BJ (cell line): Measurements from ENCODE around the gene IFT80. TPM values are rescaled to one million over a fixed set of nuclear protein-coding genes. Genes with fewer than 3 reads are reported as not detected.
"Not testable (repeated sequence)": the region's sequence is repeated elsewhere in the genome, so short reads cannot be mapped to it uniquely, and the experiment has no call there.

Experiments used
- CTCF ChIA-PET: fragments of 350-600 bp; formaldehyde crosslinking; extraction: SDS; loops from one replicate; lab custom pipeline; 2021; ENCODE audit warnings: antibody characterized with exemption, inconsistent platforms; lab: Yijun Ruan, JAX
- POLR2A ChIA-PET: fragments of 300-600 bp; sonication (Branson Sonifier 250); formaldehyde crosslinking; extraction: SDS; loops from one replicate; lab custom pipeline; 2021; ENCODE audit warnings: antibody characterized with exemption; lab: Charles Lee
- DNase-seq: peaks from one replicate; pipeline ENCODE4 v3.0.0-alpha.2; 2011; ENCODE audit warnings: low read depth
- H3K27me3 ChIP-seq: 2 replicates; pipeline ENCODE4 v1.6.0; 2011; ENCODE audit warnings: low read length; ENCODE audit not compliant: control insufficient read depth, insufficient read depth
- H3K36me3 ChIP-seq: 2 replicates; pipeline ENCODE4 v1.5.1; 2011; ENCODE audit warnings: low read length; ENCODE audit not compliant: control insufficient read depth, insufficient read depth
- H3K4me3 ChIP-seq: 2 replicates; pipeline ENCODE4 v1.5.1; 2011; ENCODE audit warnings: low read depth, mild to moderate bottlenecking, control low read depth, low read length
- CTCF ChIP-seq: IDR thresholded peaks from 2 replicates; pipeline ENCODE4 v1.5.1; 2011; ENCODE audit warnings: low read depth, mild to moderate bottlenecking, control low read depth, inconsistent platforms, low read length, moderate library complexity; ENCODE audit not compliant: insufficient read depth
- polyA plus RNA-seq: library from polyadenylated mRNA; depleted of rRNA; stranded (reverse); fragments of >200 nt; gene quantifications from 2 replicates; pipeline ENCODE4 v1.2.3, GENCODE V29; 2011

The IFT80 gene
- polyA plus RNA-seq, 1 experiment = 10.4 TPM

DNA sequence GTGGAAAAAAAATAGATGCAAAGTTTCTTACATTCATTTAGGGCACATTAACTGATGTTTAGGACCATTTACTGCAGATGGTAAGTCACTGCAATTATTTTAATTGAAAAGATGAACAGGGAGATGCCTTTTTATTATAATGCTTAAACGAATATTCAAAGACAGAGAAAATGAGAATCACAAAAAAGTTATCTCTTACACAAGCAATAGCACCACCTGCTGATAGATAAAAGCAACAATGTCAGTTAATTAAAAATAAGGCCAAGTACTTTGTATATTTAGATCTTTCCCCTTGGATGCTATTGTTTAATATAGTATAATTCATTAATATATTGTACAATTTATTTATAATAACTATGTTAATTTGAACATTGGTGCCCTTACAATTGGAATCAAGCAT, 55.9 kb downstream of the IFT80 start:
- no peaks in the 10 kb centered on the region for H3K36me3 ChIP-seq
- no peak overlapping the region for H3K4me3 ChIP-seq
- ChIA-PET CTCF (interaction anchor here (0.6 to 2.2 kb wide), 4 partner anchors 75 to 310 kb away, joined by 3 to 10 read pairs (median 5); no protein-coding TSS in a partner anchor), POLR2A (no interaction called here)
- peak; percentile 32; the same call in 1 of the 2 replicates for TF ChIP-seq CTCF
- no peaks in the 10 kb centered on the region for H3K27me3 ChIP-seq
- no peak for DNase-seq

GRCh38 chr3:160340351-160340750, 58.7 kb downstream of the IFT80 start:
- no peak for TF ChIP-seq CTCF
- Histone ChIP-seq H3K36me3 (no peaks in the 10 kb centered on the region), H3K4me3 (no peak overlapping the region), H3K27me3 (no peaks in the 10 kb centered on the region)
- ChIA-PET CTCF (interaction anchor here (0.9 to 2.2 kb wide), 3 partner anchors 14 to 308 kb away, joined by 3 to 8 read pairs (median 3); no protein-coding TSS in a partner anchor), POLR2A (no interaction called here)
- DNase-seq = no peak

- DNase-seq = peak; percentile 67
- Histone ChIP-seq H3K4me3 (no peak overlapping the region), H3K27me3 (no peaks in the 10 kb centered on the region), H3K36me3 (no peaks in the 10 kb centered on the region)
- TF ChIP-seq CTCF = no peak
- ChIA-PET CTCF (interaction anchor here (2.0 kb wide), 1 partner anchor 121 kb away, joined by 5 read pairs; no protein-coding TSS in a partner anchor), POLR2A (interaction anchor here (0.6 to 0.8 kb wide), 3 partner anchors 41 to 456 kb away, joined by 3 to 5 read pairs (median 5); no protein-coding TSS in a partner anchor)
Measured at GRCh38 chr3:160331127-160331937, 67.7 kb downstream of the IFT80 start.

GRCh38 chr3:160330690-160331089, 68.3 kb downstream of the IFT80 start:
- DNase-seq = no peak
- H3K27me3 ChIP-seq = no peaks in the 10 kb centered on the region
- no peak overlapping the region for H3K4me3 ChIP-seq
- TF ChIP-seq CTCF = no peak
- no peaks in the 10 kb centered on the region for H3K36me3 ChIP-seq
- ChIA-PET CTCF (interaction anchor here (2.0 kb wide), 1 partner anchor 120 kb away, joined by 5 read pairs; no protein-coding TSS in a partner anchor), POLR2A (interaction anchor here (0.8 kb wide), 1 partner anchor 42 kb away, joined by 5 read pairs; no protein-coding TSS in a partner anchor)

DNA sequence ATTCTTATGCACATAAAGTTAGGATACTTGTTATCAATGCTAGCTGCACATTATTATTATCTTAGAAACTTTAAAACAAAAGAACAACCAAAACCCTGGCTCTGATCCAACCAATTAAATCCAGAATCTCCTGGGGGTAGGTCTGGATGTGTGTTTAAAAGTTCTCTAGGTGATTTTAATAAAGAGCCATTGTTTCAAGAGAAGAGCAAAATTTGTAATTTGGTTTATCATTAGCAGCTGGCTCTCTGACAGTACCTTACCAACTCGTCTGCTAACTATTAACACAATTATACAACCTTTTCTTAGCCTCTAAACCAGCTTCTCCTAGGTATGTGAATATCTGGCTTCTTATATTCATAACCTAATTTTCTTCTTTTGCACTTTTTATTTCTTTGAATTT, 68.9 kb downstream of the IFT80 start:
- ChIA-PET POLR2A (no interaction called here), CTCF (interaction anchor here (2.0 kb wide), 1 partner anchor 119 kb away, joined by 5 read pairs; no protein-coding TSS in a partner anchor)
- no peak overlapping the region for H3K4me3 ChIP-seq
- no peak for DNase-seq
- TF ChIP-seq CTCF = no peak
- H3K27me3 ChIP-seq = no peaks in the 10 kb centered on the region
- no peaks in the 10 kb centered on the region for H3K36me3 ChIP-seq

- CTCF ChIA-PET = interaction anchor here (0.6 kb wide), 1 partner anchor 596 kb away, joined by 3 read pairs; no protein-coding TSS in a partner anchor
- POLR2A ChIA-PET, DNase-seq: not testable (repeated sequence)
Measured at GRCh38 chr3:160326286-160326685, 72.7 kb downstream of the IFT80 start.

GRCh38 chr3:160321821-160322220, 77.2 kb downstream of the IFT80 start:
- DNase-seq, H3K27me3 ChIP-seq, POLR2A ChIA-PET, CTCF ChIA-PET, H3K4me3 ChIP-seq, H3K36me3 ChIP-seq: not testable (repeated sequence)

More at GRCh38 chr3:160326286-160326685, 72.7 kb downstream of the IFT80 start:
- not testable (repeated sequence) for H3K4me3 ChIP-seq, H3K36me3 ChIP-seq, H3K27me3 ChIP-seq
